Measurements from ENCODE around the gene SPSB1.
A peak's percentile ranks its signal among the peaks of the same experiment; 100 is the strongest.
"Not testable (repeated sequence)": the region's sequence is repeated elsewhere in the genome, so short reads cannot be mapped to it uniquely, and the experiment has no call there.

SPSB1 gene

GRCh38 chr1:9384128-9384527, 91.4 kb downstream of the SPSB1 start:
- no peak overlapping the region for H3K27ac Mint-ChIP-seq
- H3K4me1 Mint-ChIP-seq, result no peaks in the 10 kb centered on the region

GRCh38 chr1:9384751-9385245, 92.1 kb downstream of the SPSB1 start:
- Mint-ChIP-seq H3K27ac (no peak overlapping the region), H3K4me1 (no peaks in the 10 kb centered on the region)

More at GRCh38 chr1:9384128-9384527, 91.4 kb downstream of the SPSB1 start:
- Mint-ChIP-seq H3K4me3 (no peak overlapping the region), H3K9me3 (no peaks in the 10 kb centered on the region), H3K27me3 (no peaks in the 10 kb centered on the region), H3K36me3 (no peaks in the 10 kb centered on the region)

GRCh38 chr1:9385392-9385791, 92.7 kb downstream of the SPSB1 start:
- not testable (repeated sequence) for H3K4me3 Mint-ChIP-seq, H3K4me1 Mint-ChIP-seq, H3K9me3 Mint-ChIP-seq, H3K36me3 Mint-ChIP-seq, H3K27me3 Mint-ChIP-seq, H3K27ac Mint-ChIP-seq

More at GRCh38 chr1:9384751-9385245, 92.1 kb downstream of the SPSB1 start:
- H3K27me3 Mint-ChIP-seq, result no peaks in the 10 kb centered on the region
- no peaks in the 10 kb centered on the region for H3K9me3 Mint-ChIP-seq
- no peaks in the 10 kb centered on the region for H3K36me3 Mint-ChIP-seq
- H3K4me3 Mint-ChIP-seq, result no peak overlapping the region

- no peaks in the 10 kb centered on the region for H3K27me3 Mint-ChIP-seq
- no peak overlapping the region for H3K27ac Mint-ChIP-seq
- no peaks in the 10 kb centered on the region for H3K36me3 Mint-ChIP-seq
- H3K4me1 Mint-ChIP-seq, result no peaks in the 10 kb centered on the region
- no peak overlapping the region for H3K4me3 Mint-ChIP-seq
- no peaks in the 10 kb centered on the region for H3K9me3 Mint-ChIP-seq
Measured at GRCh38 chr1:9385801-9386573, 93.3 kb downstream of the SPSB1 start.

GRCh38 chr1:9388335-9389180, 95.9 kb downstream of the SPSB1 start:
- Mint-ChIP-seq H3K36me3 (no peaks in the 10 kb centered on the region), H3K27me3 (no peaks in the 10 kb centered on the region), H3K4me3 (no peak overlapping the region), H3K4me1 (no peaks in the 10 kb centered on the region), H3K27ac (no peak overlapping the region), H3K9me3 (no peaks in the 10 kb centered on the region)

GRCh38 chr1:9389968-9390367, 97.3 kb downstream of the SPSB1 start:
- no peaks in the 10 kb centered on the region for H3K36me3 Mint-ChIP-seq
- no peak overlapping the region for H3K4me3 Mint-ChIP-seq
- no peaks in the 10 kb centered on the region for H3K27me3 Mint-ChIP-seq
- no peaks in the 10 kb centered on the region for H3K9me3 Mint-ChIP-seq
- no peaks in the 10 kb centered on the region for H3K4me1 Mint-ChIP-seq
- no peak overlapping the region for H3K27ac Mint-ChIP-seq

- Mint-ChIP-seq H3K9me3 (no peaks in the 10 kb centered on the region), H3K4me3 (no peak overlapping the region), H3K27me3 (no peaks in the 10 kb centered on the region), H3K27ac (no peak overlapping the region), H3K4me1 (no peaks in the 10 kb centered on the region), H3K36me3 (no peaks in the 10 kb centered on the region)
Measured at GRCh38 chr1:9391620-9392019, 98.9 kb downstream of the SPSB1 start.

- Mint-ChIP-seq H3K4me1 (peaks cover 4% of the 10 kb centered on the region), H3K36me3 (no peaks in the 10 kb centered on the region), H3K9me3 (no peaks in the 10 kb centered on the region), H3K27ac (no peak overlapping the region), H3K27me3 (no peaks in the 10 kb centered on the region), H3K4me3 (no peak overlapping the region)
Measured at GRCh38 chr1:9394010-9394409, 101.3 kb downstream of the SPSB1 start.

- H3K4me1 Mint-ChIP-seq, result peaks cover 9% of the 10 kb centered on the region
- no peak overlapping the region for H3K4me3 Mint-ChIP-seq
- no peak overlapping the region for H3K27ac Mint-ChIP-seq
Measured at GRCh38 chr1:9395018-9395417, 102.3 kb downstream of the SPSB1 start.

GRCh38 chr1:9397047-9397446, 104.4 kb downstream of the SPSB1 start:
- H3K27me3 Mint-ChIP-seq, result no peaks in the 10 kb centered on the region
- H3K4me3 Mint-ChIP-seq, result no peak overlapping the region
- H3K9me3 Mint-ChIP-seq, result no peaks in the 10 kb centered on the region
- H3K36me3 Mint-ChIP-seq, result no peaks in the 10 kb centered on the region
- H3K27ac Mint-ChIP-seq, result no peak overlapping the region
- H3K4me1 Mint-ChIP-seq, result peaks cover 16% of the 10 kb centered on the region

More at GRCh38 chr1:9395018-9395417, 102.3 kb downstream of the SPSB1 start:
- H3K27me3 Mint-ChIP-seq, result no peaks in the 10 kb centered on the region
- H3K9me3 Mint-ChIP-seq, result no peaks in the 10 kb centered on the region
- H3K36me3 Mint-ChIP-seq, result no peaks in the 10 kb centered on the region

- H3K27me3 Mint-ChIP-seq, result no peaks in the 10 kb centered on the region
- no peaks in the 10 kb centered on the region for H3K36me3 Mint-ChIP-seq
- H3K4me1 Mint-ChIP-seq, result peaks cover 16% of the 10 kb centered on the region
- no peaks in the 10 kb centered on the region for H3K9me3 Mint-ChIP-seq
- H3K4me3 Mint-ChIP-seq, result no peak overlapping the region
- H3K27ac Mint-ChIP-seq, result no peak overlapping the region
Measured at GRCh38 chr1:9397997-9398526, 105.4 kb downstream of the SPSB1 start.

GRCh38 chr1:9399510-9400424, 107.1 kb downstream of the SPSB1 start:
- Mint-ChIP-seq H3K27ac (no peak overlapping the region), H3K36me3 (no peaks in the 10 kb centered on the region), H3K27me3 (no peaks in the 10 kb centered on the region), H3K4me1 (peaks cover 16% of the 10 kb centered on the region), H3K9me3 (no peaks in the 10 kb centered on the region), H3K4me3 (peak overlapping the region; percentile 7)

- no peaks in the 10 kb centered on the region for H3K36me3 Mint-ChIP-seq
- H3K27me3 Mint-ChIP-seq, result no peaks in the 10 kb centered on the region
- H3K9me3 Mint-ChIP-seq, result no peaks in the 10 kb centered on the region
- H3K4me3 Mint-ChIP-seq, result peak overlapping the region; percentile 7
- no peak overlapping the region for H3K27ac Mint-ChIP-seq
- peaks cover 16% of the 10 kb centered on the region for H3K4me1 Mint-ChIP-seq
Measured at GRCh38 chr1:9400425-9401079, 107.9 kb downstream of the SPSB1 start.

- Mint-ChIP-seq H3K27ac (no peak overlapping the region), H3K27me3 (no peaks in the 10 kb centered on the region), H3K4me1 (peaks cover 18% of the 10 kb centered on the region), H3K9me3 (no peaks in the 10 kb centered on the region), H3K36me3 (no peaks in the 10 kb centered on the region), H3K4me3 (no peak overlapping the region)
Measured at GRCh38 chr1:9401080-9401453, 108.4 kb downstream of the SPSB1 start.

- H3K27ac Mint-ChIP-seq, result peak overlapping the region; percentile 59
- H3K4me3 Mint-ChIP-seq, result no peak overlapping the region
- peaks cover 24% of the 10 kb centered on the region for H3K4me1 Mint-ChIP-seq
- H3K36me3 Mint-ChIP-seq, result no peaks in the 10 kb centered on the region
- H3K9me3 Mint-ChIP-seq, result no peaks in the 10 kb centered on the region
- no peaks in the 10 kb centered on the region for H3K27me3 Mint-ChIP-seq
Measured at GRCh38 chr1:9402256-9402616, 109.5 kb downstream of the SPSB1 start.
